Measurements from ENCODE around the gene MEX3B.

The MEX3B gene

GRCh38 chr15:82046666-82047452 lies 1.0 kb upstream of the MEX3B start:
- Histone ChIP-seq H3K9me3 (ENCODE audit: control insufficient read depth, insufficient read depth, low read length) (no peaks in the 10 kb centered on the region), H3K27me3 (ENCODE audit: control insufficient read depth, insufficient read depth, low read length) (peaks cover 58% of the 10 kb centered on the region), H3K4me1 (ENCODE audit: control insufficient read depth, insufficient read depth, low read length) (no peaks in the 10 kb centered on the region), H3K36me3 (ENCODE audit: control insufficient read depth, insufficient read depth, low read length) (no peaks in the 10 kb centered on the region), H3K9ac (ENCODE audit: low read depth, low read length) (peak overlapping the region; percentile 37), H3K4me3 (ENCODE audit: low read depth, low read length) (peak overlapping the region; percentile 87)

GRCh38 chr15:82045179-82045891 lies 483 bp downstream of the MEX3B start:
- Histone ChIP-seq H3K27me3 (ENCODE audit: control insufficient read depth, insufficient read depth, low read length) (peaks cover 50% of the 10 kb centered on the region), H3K36me3 (ENCODE audit: control insufficient read depth, insufficient read depth, low read length) (no peaks in the 10 kb centered on the region), H3K4me3 (ENCODE audit: low read depth, low read length) (peak overlapping the region; percentile 86), H3K9me3 (ENCODE audit: control insufficient read depth, insufficient read depth, low read length) (no peaks in the 10 kb centered on the region), H3K4me1 (ENCODE audit: control insufficient read depth, insufficient read depth, low read length) (peaks cover 2% of the 10 kb centered on the region), H3K9ac (ENCODE audit: low read depth, low read length) (no peak overlapping the region)

- no peak overlapping the region for H3K9ac ChIP-seq (ENCODE audit: low read depth, low read length)
- H3K27me3 ChIP-seq (ENCODE audit: control insufficient read depth, insufficient read depth, low read length) = peaks cover 45% of the 10 kb centered on the region
- H3K4me1 ChIP-seq (ENCODE audit: control insufficient read depth, insufficient read depth, low read length) = peaks cover 2% of the 10 kb centered on the region
- H3K9me3 ChIP-seq (ENCODE audit: control insufficient read depth, insufficient read depth, low read length) = no peaks in the 10 kb centered on the region
- peak overlapping the region; percentile 86 for H3K4me3 ChIP-seq (ENCODE audit: low read depth, low read length)
- no peaks in the 10 kb centered on the region for H3K36me3 ChIP-seq (ENCODE audit: control insufficient read depth, insufficient read depth, low read length)
These were observed 1.2 kb downstream of the MEX3B start for GRCh38 chr15:82044373-82045178.

GRCh38 chr15:82043796-82044372 lies 1.9 kb downstream of the MEX3B start:
- peaks cover 45% of the 10 kb centered on the region for H3K27me3 ChIP-seq (ENCODE audit: control insufficient read depth, insufficient read depth, low read length)
- no peak overlapping the region for H3K9ac ChIP-seq (ENCODE audit: low read depth, low read length)
- peak overlapping the region; percentile 86 for H3K4me3 ChIP-seq (ENCODE audit: low read depth, low read length)
- peaks cover 2% of the 10 kb centered on the region for H3K4me1 ChIP-seq (ENCODE audit: control insufficient read depth, insufficient read depth, low read length)
- H3K36me3 ChIP-seq (ENCODE audit: control insufficient read depth, insufficient read depth, low read length) = no peaks in the 10 kb centered on the region
- H3K9me3 ChIP-seq (ENCODE audit: control insufficient read depth, insufficient read depth, low read length) = no peaks in the 10 kb centered on the region

- Histone ChIP-seq H3K4me1 (ENCODE audit: control insufficient read depth, insufficient read depth, low read length) (peaks cover 2% of the 10 kb centered on the region), H3K36me3 (ENCODE audit: control insufficient read depth, insufficient read depth, low read length) (no peaks in the 10 kb centered on the region), H3K9ac (ENCODE audit: low read depth, low read length) (no peak overlapping the region), H3K9me3 (ENCODE audit: control insufficient read depth, insufficient read depth, low read length) (no peaks in the 10 kb centered on the region), H3K27me3 (ENCODE audit: control insufficient read depth, insufficient read depth, low read length) (peaks cover 38% of the 10 kb centered on the region), H3K4me3 (ENCODE audit: low read depth, low read length) (peak overlapping the region; percentile 86)
These were observed 2.6 kb downstream of the MEX3B start for GRCh38 chr15:82043130-82043673.

GRCh38 chr15:82040862-82041261 lies 5.0 kb downstream of the MEX3B start:
- Histone ChIP-seq H3K4me1 (ENCODE audit: control insufficient read depth, insufficient read depth, low read length) (peaks cover 2% of the 10 kb centered on the region), H3K4me3 (ENCODE audit: low read depth, low read length) (no peak overlapping the region), H3K9me3 (ENCODE audit: control insufficient read depth, insufficient read depth, low read length) (no peaks in the 10 kb centered on the region), H3K9ac (ENCODE audit: low read depth, low read length) (no peak overlapping the region), H3K27me3 (ENCODE audit: control insufficient read depth, insufficient read depth, low read length) (peaks cover 32% of the 10 kb centered on the region), H3K36me3 (ENCODE audit: control insufficient read depth, insufficient read depth, low read length) (no peaks in the 10 kb centered on the region)

GRCh38 chr15:82040390-82040789 lies 5.4 kb downstream of the MEX3B start:
- no peaks in the 10 kb centered on the region for H3K36me3 ChIP-seq (ENCODE audit: control insufficient read depth, insufficient read depth, low read length)
- peaks cover 32% of the 10 kb centered on the region for H3K27me3 ChIP-seq (ENCODE audit: control insufficient read depth, insufficient read depth, low read length)
- no peaks in the 10 kb centered on the region for H3K9me3 ChIP-seq (ENCODE audit: control insufficient read depth, insufficient read depth, low read length)
- H3K9ac ChIP-seq (ENCODE audit: low read depth, low read length) = no peak overlapping the region
- H3K4me3 ChIP-seq (ENCODE audit: low read depth, low read length) = no peak overlapping the region
- H3K4me1 ChIP-seq (ENCODE audit: control insufficient read depth, insufficient read depth, low read length) = peaks cover 2% of the 10 kb centered on the region

- Histone ChIP-seq H3K4me1 (ENCODE audit: control insufficient read depth, insufficient read depth, low read length) (peaks cover 2% of the 10 kb centered on the region), H3K27me3 (ENCODE audit: control insufficient read depth, insufficient read depth, low read length) (peaks cover 32% of the 10 kb centered on the region), H3K9me3 (ENCODE audit: control insufficient read depth, insufficient read depth, low read length) (no peaks in the 10 kb centered on the region), H3K4me3 (ENCODE audit: low read depth, low read length) (no peak overlapping the region), H3K36me3 (ENCODE audit: control insufficient read depth, insufficient read depth, low read length) (no peaks in the 10 kb centered on the region), H3K9ac (ENCODE audit: low read depth, low read length) (no peak overlapping the region)
These were observed 5.9 kb downstream of the MEX3B start for GRCh38 chr15:82039871-82040270.

GRCh38 chr15:82036461-82036860 lies 9.4 kb downstream of the MEX3B start:
- H3K36me3 ChIP-seq (ENCODE audit: control insufficient read depth, insufficient read depth, low read length) = no peaks in the 10 kb centered on the region
- no peak overlapping the region for H3K4me3 ChIP-seq (ENCODE audit: low read depth, low read length)
- peaks cover 2% of the 10 kb centered on the region for H3K4me1 ChIP-seq (ENCODE audit: control insufficient read depth, insufficient read depth, low read length)
- H3K9me3 ChIP-seq (ENCODE audit: control insufficient read depth, insufficient read depth, low read length) = no peaks in the 10 kb centered on the region
- no peak overlapping the region for H3K9ac ChIP-seq (ENCODE audit: low read depth, low read length)
- peaks cover 9% of the 10 kb centered on the region for H3K27me3 ChIP-seq (ENCODE audit: control insufficient read depth, insufficient read depth, low read length)

GRCh38 chr15:82031871-82032270 lies 13.9 kb downstream of the MEX3B start:
- no peaks in the 10 kb centered on the region for H3K27me3 ChIP-seq (ENCODE audit: control insufficient read depth, insufficient read depth, low read length)
- H3K9ac ChIP-seq (ENCODE audit: low read depth, low read length) = no peak overlapping the region
- H3K4me3 ChIP-seq (ENCODE audit: low read depth, low read length) = no peak overlapping the region
- H3K36me3 ChIP-seq (ENCODE audit: control insufficient read depth, insufficient read depth, low read length) = no peaks in the 10 kb centered on the region
- no peaks in the 10 kb centered on the region for H3K9me3 ChIP-seq (ENCODE audit: control insufficient read depth, insufficient read depth, low read length)
- no peaks in the 10 kb centered on the region for H3K4me1 ChIP-seq (ENCODE audit: control insufficient read depth, insufficient read depth, low read length)

- no peaks in the 10 kb centered on the region for H3K9me3 ChIP-seq (ENCODE audit: control insufficient read depth, insufficient read depth, low read length)
- no peaks in the 10 kb centered on the region for H3K4me1 ChIP-seq (ENCODE audit: control insufficient read depth, insufficient read depth, low read length)
- H3K9ac ChIP-seq (ENCODE audit: low read depth, low read length) = no peak overlapping the region
- H3K27me3 ChIP-seq (ENCODE audit: control insufficient read depth, insufficient read depth, low read length) = no peaks in the 10 kb centered on the region
- no peak overlapping the region for H3K4me3 ChIP-seq (ENCODE audit: low read depth, low read length)
- no peaks in the 10 kb centered on the region for H3K36me3 ChIP-seq (ENCODE audit: control insufficient read depth, insufficient read depth, low read length)
These were observed 15.6 kb downstream of the MEX3B start for GRCh38 chr15:82030176-82030575.
